Keratinocyte (primary cell): Measurements from ENCODE around the gene VMP1. TPM values are rescaled to one million over a fixed set of nuclear protein-coding genes. Genes with fewer than 3 reads are reported as not detected.
"Not testable (repeated sequence)": the region's sequence is repeated elsewhere in the genome, so short reads cannot be mapped to it uniquely, and the experiment has no call there.

Source experiments
- DNase-seq: peaks from one replicate; pipeline ENCODE4 v3.0.0-alpha.2; 2011; ENCODE audit warnings: low read depth, missing footprints, low spot score
- FAIRE-seq: peaks from 2 replicates; lab custom pipeline; 2011; peaks lifted over from hg19 to GRCh38; lab: Jason Lieb, UNC
- H2AFZ ChIP-seq: 2 replicates; pipeline ENCODE4 v1.6.0; 2012; ENCODE audit warnings: low read length, control low read depth, inconsistent platforms; ENCODE audit not compliant: control insufficient read depth
- H3K27ac ChIP-seq: 2 replicates; pipeline ENCODE4 v1.5.1; 2011; ENCODE audit warnings: low read length; ENCODE audit not compliant: control insufficient read depth, insufficient read depth
- H3K27me3 ChIP-seq: 3 replicates; pipeline ENCODE4 v1.6.0; 2011; ENCODE audit warnings: low read length; ENCODE audit not compliant: control insufficient read depth, insufficient read depth; ENCODE audit errors: extremely low read depth
- H3K36me3 ChIP-seq, 2 experiments: 2 replicates in 1 of 2; 3 replicates in 1 of 2; pipeline ENCODE4 v1.5.1; 2011; ENCODE audit warnings: low read length in 2 of 2, mild to moderate bottlenecking in 1 of 2; ENCODE audit not compliant: control insufficient read depth in 2 of 2, insufficient read depth in 2 of 2; ENCODE audit errors: extremely low read depth in 1 of 2
- H3K4me1 ChIP-seq: 3 replicates; pipeline ENCODE4 v1.5.1; 2011; ENCODE audit warnings: low read length; ENCODE audit not compliant: control insufficient read depth, insufficient read depth; ENCODE audit errors: extremely low read depth
- H3K4me2 ChIP-seq: 3 replicates; pipeline ENCODE4 v1.6.0; 2011; ENCODE audit warnings: low read depth, low read length; ENCODE audit not compliant: control insufficient read depth, insufficient read depth; ENCODE audit errors: extremely low read depth
- H3K4me3 ChIP-seq, 3 experiments: fragments of 200-600 bp in 1 of 3; sonication (generic) in 1 of 3; 2 replicates in 2 of 3; 3 replicates in 1 of 3; pipeline ENCODE4 v1.5.1; 2011 to 2016; ENCODE audit warnings: low read length in 3 of 3, mild to moderate bottlenecking in 3 of 3, control low read depth in 2 of 3, inconsistent platforms in 1 of 3, low read depth in 1 of 3, mixed read lengths in 1 of 3, mixed run types in 1 of 3, moderate library complexity in 1 of 3; ENCODE audit not compliant: control insufficient read depth in 2 of 3, insufficient read depth in 2 of 3; ENCODE audit errors: extremely low read depth in 1 of 3
- H3K79me2 ChIP-seq: 2 replicates; pipeline ENCODE4 v1.6.0; 2012; ENCODE audit warnings: low read length; ENCODE audit not compliant: control insufficient read depth, insufficient read depth
- H3K9ac ChIP-seq: 3 replicates; pipeline ENCODE4 v1.6.0; 2011; ENCODE audit warnings: low read length; ENCODE audit not compliant: control insufficient read depth, insufficient read depth; ENCODE audit errors: extremely low read depth
- H3K9me1 ChIP-seq: 3 replicates; pipeline ENCODE4 v1.6.0; 2011; ENCODE audit warnings: low read length; ENCODE audit not compliant: control insufficient read depth, insufficient read depth; ENCODE audit errors: extremely low read depth
- H3K9me3 ChIP-seq: 2 replicates; pipeline ENCODE4 v1.5.1; 2012; ENCODE audit warnings: low read depth, low read length; ENCODE audit not compliant: control insufficient read depth
- H4K20me1 ChIP-seq: 3 replicates; pipeline ENCODE4 v1.6.0; 2011; ENCODE audit warnings: low read length; ENCODE audit not compliant: control insufficient read depth, insufficient read depth; ENCODE audit errors: extremely low read depth
- EZH2 ChIP-seq: IDR thresholded peaks from one replicate; pipeline ENCODE4 v1.6.1; 2012; ENCODE audit warnings: inconsistent platforms, mild to moderate bottlenecking, low read length, moderate library complexity
- dilution Hi-C: fragments of 300-500 bp; cut with MboI; formaldehyde crosslinking; loops from one replicate; pipeline ENCODE4 v1.7.0; 2020; ENCODE audit warnings: low sequenced_read_pairs; ENCODE audit not compliant: extremely low pct_ligation_motif_present
- polyA plus RNA-seq, 5 experiments: library from polyadenylated mRNA; depleted of rRNA in 3 of 5; stranded (reverse) in 3 of 5; stranded (forward) in 1 of 5; unstranded in 1 of 5; fragments of >200 nt; gene quantifications; 1 replicate in 1 of 5; 2 replicates in 3 of 5; 3 replicates in 1 of 5; pipeline versions ENCODE4 v1.2.1 to v1.2.3, GENCODE V29; 2011 to 2012; ENCODE audit warnings: missing spikeins in 2 of 5, low read depth in 1 of 5, low replicate concordance in 1 of 5
- TF ChIP-seq, protein P1 (sequence below), 3 experiments: IDR thresholded peaks in 1 of 3; conservative IDR thresholded peaks in 1 of 3; optimal IDR thresholded peaks in 1 of 3; 2 replicates in 2 of 3; 3 replicates in 1 of 3; pipeline versions ENCODE3 to v1.5.1; 2011; ENCODE audit warnings: low read length in 3 of 3, mild to moderate bottlenecking in 3 of 3, moderate library complexity in 2 of 3, control low read depth in 1 of 3, inconsistent platforms in 1 of 3; ENCODE audit not compliant: insufficient read depth in 2 of 3; ENCODE audit errors: extremely low read depth in 1 of 3

Gene VMP1
- polyA plus RNA-seq, 1 donor (not counting 4 experiments of a cell fraction or from before 2014, with no cell fraction given): 303 TPM

- H3K9me1 ChIP-seq: no peaks in the 10 kb centered on the region
- H3K27ac ChIP-seq: peak overlapping the region; percentile 96
- dilution Hi-C loops: no loop called here
These were observed 132.3 kb downstream of the VMP1 start for GRCh38 chr17:59839651-59840328.

DNA sequence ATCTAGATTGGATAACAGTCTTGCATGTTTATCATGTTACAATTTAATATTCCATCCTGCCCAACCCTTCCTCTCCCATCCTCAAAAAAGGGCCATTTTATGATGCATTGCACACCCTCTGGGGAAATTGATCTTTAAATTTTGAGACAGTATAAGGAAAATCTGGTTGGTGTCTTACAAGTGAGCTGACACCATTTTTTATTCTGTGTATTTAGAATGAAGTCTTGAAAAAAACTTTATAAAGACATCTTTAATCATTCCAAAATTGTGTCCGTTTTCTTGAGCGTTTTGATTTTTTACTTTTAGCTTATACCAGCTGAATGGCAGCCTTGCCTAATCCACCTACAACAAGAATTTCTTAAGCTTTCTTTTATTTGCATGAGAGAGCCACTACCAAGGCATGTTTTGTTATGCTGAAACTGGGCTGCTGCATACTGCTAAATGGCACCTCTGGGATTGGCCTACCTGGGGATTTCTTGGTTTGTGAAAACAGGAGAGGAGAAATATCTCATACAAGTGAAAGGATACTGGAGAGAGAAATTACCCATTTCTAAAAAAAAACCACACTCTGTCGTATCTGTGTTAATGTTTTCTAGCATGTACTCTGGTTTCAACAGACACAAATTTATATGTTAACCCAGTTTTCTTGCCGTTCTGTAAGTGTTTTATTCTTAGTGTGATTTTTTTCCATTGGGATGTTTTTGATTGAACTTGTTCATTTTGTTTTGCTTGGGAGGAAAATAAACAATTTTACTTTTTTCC, 133.1 kb downstream of the VMP1 start:
- Histone ChIP-seq H3K4me3 (peak overlapping the region; percentile 53 to 98 (median 82)), H3K27me3 (no peaks in the 10 kb centered on the region), H2AFZ (no peak overlapping the region), H4K20me1 (peaks cover 15% of the 10 kb centered on the region), H3K4me2 (peak overlapping the region; percentile 87), H3K9me3 (no peaks in the 10 kb centered on the region), H3K9ac (peak overlapping the region; percentile 98), H3K27ac (peak overlapping the region; percentile 96), H3K9me1 (no peaks in the 10 kb centered on the region), H3K4me1 (peaks cover 22% of the 10 kb centered on the region), H3K36me3 (peaks cover 3 to 25% of the 10 kb centered on the region in 2 experiments), H3K79me2 (peaks cover 34% of the 10 kb centered on the region)
- dilution Hi-C loops: no loop called here
- TF ChIP-seq, protein P1, sequence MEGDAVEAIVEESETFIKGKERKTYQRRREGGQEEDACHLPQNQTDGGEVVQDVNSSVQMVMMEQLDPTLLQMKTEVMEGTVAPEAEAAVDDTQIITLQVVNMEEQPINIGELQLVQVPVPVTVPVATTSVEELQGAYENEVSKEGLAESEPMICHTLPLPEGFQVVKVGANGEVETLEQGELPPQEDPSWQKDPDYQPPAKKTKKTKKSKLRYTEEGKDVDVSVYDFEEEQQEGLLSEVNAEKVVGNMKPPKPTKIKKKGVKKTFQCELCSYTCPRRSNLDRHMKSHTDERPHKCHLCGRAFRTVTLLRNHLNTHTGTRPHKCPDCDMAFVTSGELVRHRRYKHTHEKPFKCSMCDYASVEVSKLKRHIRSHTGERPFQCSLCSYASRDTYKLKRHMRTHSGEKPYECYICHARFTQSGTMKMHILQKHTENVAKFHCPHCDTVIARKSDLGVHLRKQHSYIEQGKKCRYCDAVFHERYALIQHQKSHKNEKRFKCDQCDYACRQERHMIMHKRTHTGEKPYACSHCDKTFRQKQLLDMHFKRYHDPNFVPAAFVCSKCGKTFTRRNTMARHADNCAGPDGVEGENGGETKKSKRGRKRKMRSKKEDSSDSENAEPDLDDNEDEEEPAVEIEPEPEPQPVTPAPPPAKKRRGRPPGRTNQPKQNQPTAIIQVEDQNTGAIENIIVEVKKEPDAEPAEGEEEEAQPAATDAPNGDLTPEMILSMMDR (optimal IDR thresholded peaks at IDR 0.05 in 1 of 3, IDR thresholded peaks at IDR 0.05 in 1 of 3, conservative IDR thresholded peaks at IDR 0.05 in 1 of 3; ENCODE audit: extremely low read depth in 1 of 3, insufficient read depth in 2 of 3, low read length in 3 of 3): no peak
- TF ChIP-seq EZH2: no peak
- DNase-seq (no peak), FAIRE-seq (no peak)

More at GRCh38 chr17:59839651-59840328, 132.3 kb downstream of the VMP1 start:
- H3K4me3 ChIP-seq: peak overlapping the region; percentile 53 to 98 (median 82)
- TF ChIP-seq, protein P1 (optimal IDR thresholded peaks at IDR 0.05 in 1 of 3, IDR thresholded peaks at IDR 0.05 in 1 of 3, conservative IDR thresholded peaks at IDR 0.05 in 1 of 3; ENCODE audit: extremely low read depth in 1 of 3, insufficient read depth in 2 of 3, low read length in 3 of 3): no peak
- TF ChIP-seq EZH2: no peak
- H4K20me1 ChIP-seq: peaks cover 15% of the 10 kb centered on the region
- peak overlapping the region; percentile 98 for H3K9ac ChIP-seq
- no peak for DNase-seq
- H3K9me3 ChIP-seq: no peaks in the 10 kb centered on the region
- H3K27me3 ChIP-seq: no peaks in the 10 kb centered on the region
- peaks cover 15% of the 10 kb centered on the region for H3K4me1 ChIP-seq
- H3K36me3 ChIP-seq: peaks cover 3 to 25% of the 10 kb centered on the region in 2 experiments
- no peak for FAIRE-seq
- no peak overlapping the region for H2AFZ ChIP-seq
- H3K79me2 ChIP-seq: peaks cover 34% of the 10 kb centered on the region
- peak overlapping the region; percentile 87 for H3K4me2 ChIP-seq

GRCh38 chr17:59841091-59841881, 133.8 kb downstream of the VMP1 start:
- not testable (repeated sequence) for DNase-seq

More at GRCh38 chr17:59841091-59841881, 133.8 kb downstream of the VMP1 start:
- H4K20me1 ChIP-seq: peaks cover 15% of the 10 kb centered on the region
- H2AFZ ChIP-seq, FAIRE-seq, H3K9me3 ChIP-seq, dilution Hi-C loops, H3K9me1 ChIP-seq, H3K27me3 ChIP-seq: not testable (repeated sequence)
- peaks cover 24% of the 10 kb centered on the region for H3K4me1 ChIP-seq
- H3K36me3 ChIP-seq: peaks cover 3 to 25% of the 10 kb centered on the region in 2 experiments
- peak overlapping the region; percentile 98 for H3K9ac ChIP-seq
- peak overlapping the region; percentile 53 to 98 (median 82) for H3K4me3 ChIP-seq
- peak overlapping the region; percentile 87 for H3K4me2 ChIP-seq
- H3K27ac ChIP-seq: peak overlapping the region; percentile 96
- peaks cover 34% of the 10 kb centered on the region for H3K79me2 ChIP-seq
